ENCODE data around the gene PNPLA3.
A peak's percentile ranks its signal among the peaks of the same experiment; 100 is the strongest.

PNPLA3 gene

DNA sequence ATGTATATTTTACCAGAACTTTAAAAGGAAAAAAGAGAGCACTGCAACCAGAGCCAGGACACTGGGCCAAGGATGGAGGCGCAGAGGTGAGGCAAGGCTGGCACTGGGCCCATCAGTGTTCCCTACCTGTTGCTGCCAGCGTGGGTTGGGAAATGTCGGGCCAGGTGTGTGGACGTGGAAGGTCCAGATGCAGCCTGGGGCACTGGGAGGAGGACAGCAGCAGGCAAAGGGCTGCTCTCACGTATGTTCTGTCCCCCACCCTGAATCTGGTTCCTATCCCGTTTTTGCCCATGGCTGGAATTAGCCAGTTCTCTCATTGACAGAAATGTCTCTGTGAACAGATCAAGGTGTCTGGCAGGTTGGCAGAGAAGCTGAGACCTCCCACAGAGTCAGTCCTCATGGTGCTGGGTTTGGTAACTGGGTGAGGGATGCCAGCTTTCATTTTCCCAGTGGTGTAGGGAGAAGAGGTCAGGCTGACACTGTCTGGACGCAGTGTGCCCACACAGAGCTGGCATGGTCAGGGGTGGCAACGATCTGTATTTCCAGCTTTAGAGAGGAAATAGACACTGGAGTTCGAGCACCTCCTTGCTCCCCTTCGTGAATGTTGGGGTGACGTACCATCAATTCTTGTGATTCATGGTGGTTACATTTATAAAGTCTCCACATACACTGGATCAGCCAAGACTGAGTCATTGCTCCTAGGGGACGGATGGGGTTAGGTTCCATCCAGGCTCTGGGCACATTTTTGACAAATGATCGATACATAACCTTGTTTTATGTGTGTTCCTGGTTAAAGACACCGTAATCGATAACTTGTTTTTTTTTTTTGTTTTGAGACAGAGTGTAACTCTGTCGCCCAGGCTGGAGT is 4.3 kb upstream of the PNPLA3 start:
- DNase-seq (ENCODE audit: low read depth, low spot score) = no peak
- peak overlapping the region; percentile 32 for H3K27ac ChIP-seq

DNA sequence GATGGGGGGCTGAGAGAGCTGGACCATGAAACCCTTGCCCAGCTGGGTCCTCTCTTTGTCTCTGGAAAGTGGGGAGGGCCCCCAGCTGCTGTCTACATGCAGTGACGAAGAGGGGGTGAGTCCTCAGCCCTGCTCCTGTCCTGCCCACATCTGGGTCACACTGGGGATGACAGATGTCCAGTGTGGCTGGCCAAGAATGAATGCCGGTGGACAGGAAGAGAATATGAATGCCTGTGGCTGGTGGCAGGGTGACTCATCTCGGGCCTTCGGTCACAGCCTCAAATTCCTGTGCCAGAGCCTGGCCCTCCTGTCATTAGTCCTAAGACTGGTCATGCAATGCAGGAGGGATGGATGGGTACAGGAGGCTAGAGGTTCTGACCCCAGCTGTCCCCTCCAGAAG is 2.2 kb upstream of the PNPLA3 start:
- no peak for DNase-seq (ENCODE audit: low read depth, low spot score)
- H3K27ac ChIP-seq = no peak overlapping the region

DNA sequence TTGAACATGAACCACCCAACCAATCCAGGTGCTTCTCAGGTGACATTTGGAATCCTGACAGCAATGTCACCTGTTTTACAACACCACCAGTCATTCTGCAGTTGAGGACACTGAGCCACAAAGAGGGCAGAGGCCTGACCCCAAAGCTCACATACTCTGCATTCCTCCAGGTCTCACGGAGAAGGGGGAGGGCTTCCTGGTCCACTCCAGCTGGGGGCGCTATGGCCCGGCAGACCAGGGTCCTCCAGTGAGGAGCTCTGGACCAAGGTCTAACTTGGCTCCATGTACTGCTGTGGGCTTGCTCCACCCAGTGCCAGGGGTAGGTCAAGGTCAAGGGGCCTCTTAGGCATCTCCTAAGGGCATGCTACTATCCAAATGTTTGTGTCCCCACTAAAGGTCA is 1.5 kb upstream of the PNPLA3 start:
- H3K27ac ChIP-seq = no peak overlapping the region
- DNase-seq (ENCODE audit: low read depth, low spot score) = no peak

DNA sequence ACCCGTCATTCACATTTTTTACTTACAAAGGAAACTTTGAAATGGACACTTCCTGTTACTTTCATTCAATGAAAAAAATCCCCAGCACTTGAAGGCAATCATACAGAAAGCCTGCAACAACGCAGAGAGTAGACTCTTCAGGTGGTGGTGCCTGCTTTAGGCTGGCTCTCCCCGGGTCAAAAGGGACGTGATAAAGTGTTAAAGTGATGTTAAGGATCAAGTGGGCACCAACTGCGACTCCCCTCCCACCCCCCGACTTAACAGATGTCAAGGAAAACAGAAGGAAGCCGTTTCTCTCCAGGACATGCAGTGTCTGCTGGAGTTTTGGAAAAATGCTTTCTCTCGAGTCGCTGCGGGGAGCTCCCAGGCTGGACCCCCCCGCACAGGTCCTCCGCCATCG is 414 bp upstream of the PNPLA3 start:
- no peak overlapping the region for H3K27ac ChIP-seq
- DNase-seq (ENCODE audit: low read depth, low spot score) = no peak

DNA sequence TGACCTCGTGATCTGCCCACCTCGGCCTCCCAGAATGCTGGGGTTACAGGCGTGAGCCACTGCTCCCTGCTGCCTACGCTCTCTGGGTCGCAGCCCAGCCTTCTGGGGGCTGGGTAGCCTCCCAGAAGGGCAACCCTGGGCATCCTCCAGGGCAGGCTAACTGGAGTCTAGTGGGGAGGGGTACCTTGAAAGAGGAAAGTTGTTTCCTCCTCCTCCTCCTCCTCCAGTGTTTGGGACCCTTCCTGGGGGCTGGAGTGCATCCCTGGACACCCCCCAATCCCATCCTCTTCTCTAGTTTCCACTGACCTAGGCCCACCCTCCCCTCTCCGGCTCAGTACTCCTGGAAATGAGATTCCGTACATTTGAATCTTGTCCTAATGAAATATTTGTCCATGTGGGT is 1.3 kb downstream of the PNPLA3 start:
- no peak for DNase-seq (ENCODE audit: low read depth, low spot score)
- peak overlapping the region; percentile 21 for H3K27ac ChIP-seq

DNA sequence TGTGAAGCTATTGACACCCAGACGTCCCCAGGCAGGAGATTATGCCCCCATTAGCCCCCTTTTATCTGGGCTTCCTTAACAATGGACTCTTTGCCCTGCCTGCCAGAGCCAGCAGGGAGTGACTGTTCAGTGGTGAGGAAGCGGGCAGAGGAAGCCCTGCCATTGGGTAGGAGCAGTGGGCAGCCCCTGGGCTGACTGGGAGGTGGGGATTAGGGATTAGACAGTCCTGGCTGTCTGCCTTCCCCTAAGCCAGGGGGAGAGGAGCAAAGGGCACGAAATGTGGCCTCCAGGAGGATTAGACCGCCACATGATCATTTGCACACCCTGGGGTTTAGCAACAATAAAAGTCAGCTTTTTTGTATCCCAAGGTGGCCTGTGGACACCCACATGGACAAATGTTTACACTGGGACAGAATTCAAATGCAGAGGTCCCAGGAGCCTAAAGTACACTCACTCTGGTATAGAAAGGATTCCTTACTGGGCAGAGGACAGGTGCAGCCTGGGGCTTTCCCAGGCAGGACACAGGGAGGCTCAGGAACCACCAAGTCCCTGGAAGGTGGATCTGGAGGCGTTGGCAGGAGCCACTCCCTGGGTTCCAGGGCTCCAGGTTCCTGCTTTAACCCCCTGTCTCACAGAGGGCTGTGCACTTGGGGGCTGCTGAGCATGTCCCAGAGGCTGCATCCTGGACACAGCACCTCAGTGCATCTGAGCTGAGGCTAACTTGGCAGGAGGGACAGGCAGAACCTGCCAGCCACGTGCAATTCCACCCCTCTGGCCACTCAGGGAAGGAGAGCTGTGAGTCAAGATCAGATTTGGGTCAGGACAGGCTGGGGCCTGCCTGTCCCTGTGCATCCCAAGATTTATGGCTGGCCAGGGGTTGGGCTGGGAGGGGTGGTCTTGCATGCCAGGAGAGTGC is 2.1 kb downstream of the PNPLA3 start:
- H3K27ac ChIP-seq = peak overlapping the region; percentile 21
- DNase-seq (ENCODE audit: low read depth, low spot score) = peak; percentile 45

DNA sequence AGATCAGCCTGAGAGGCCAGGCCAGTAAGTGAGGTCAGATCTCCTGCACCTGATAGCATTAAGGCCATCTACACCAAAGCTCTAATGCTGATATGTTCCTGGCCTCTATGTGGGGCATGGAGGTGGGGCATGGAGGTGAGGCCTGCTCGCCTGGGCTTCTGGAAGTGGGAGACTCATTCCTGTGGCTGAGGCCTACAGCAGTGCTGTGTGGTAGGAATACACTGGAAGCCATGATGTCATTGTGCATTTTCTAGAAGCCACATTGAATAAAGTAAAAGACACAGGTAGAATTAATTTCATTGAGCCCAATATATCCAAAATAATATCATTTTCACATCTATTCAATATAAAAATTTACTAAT is 2.7 kb downstream of the PNPLA3 start:
- no peak for DNase-seq (ENCODE audit: low read depth, low spot score)
- peak overlapping the region; percentile 21 for H3K27ac ChIP-seq

DNA sequence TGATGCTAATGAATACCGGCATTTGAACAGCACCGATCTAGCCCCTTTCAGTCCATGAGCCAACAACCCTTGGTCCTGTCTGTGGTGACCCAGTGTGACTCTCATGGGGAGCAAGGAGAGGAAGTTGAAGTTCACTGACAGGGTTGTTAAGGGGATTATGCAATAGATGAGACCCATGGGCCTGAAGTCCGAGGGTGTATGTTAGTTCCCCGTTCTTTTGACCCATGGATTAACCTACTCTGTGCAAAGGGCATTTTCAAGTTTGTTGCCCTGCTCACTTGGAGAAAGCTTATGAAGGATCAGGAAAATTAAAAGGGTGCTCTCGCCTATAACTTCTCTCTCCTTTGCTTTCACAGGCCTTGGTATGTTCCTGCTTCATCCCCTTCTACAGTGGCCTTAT is 4.9 kb downstream of the PNPLA3 start:
- no peak for DNase-seq (ENCODE audit: low read depth, low spot score)
- H3K27ac ChIP-seq = no peak overlapping the region

DNA sequence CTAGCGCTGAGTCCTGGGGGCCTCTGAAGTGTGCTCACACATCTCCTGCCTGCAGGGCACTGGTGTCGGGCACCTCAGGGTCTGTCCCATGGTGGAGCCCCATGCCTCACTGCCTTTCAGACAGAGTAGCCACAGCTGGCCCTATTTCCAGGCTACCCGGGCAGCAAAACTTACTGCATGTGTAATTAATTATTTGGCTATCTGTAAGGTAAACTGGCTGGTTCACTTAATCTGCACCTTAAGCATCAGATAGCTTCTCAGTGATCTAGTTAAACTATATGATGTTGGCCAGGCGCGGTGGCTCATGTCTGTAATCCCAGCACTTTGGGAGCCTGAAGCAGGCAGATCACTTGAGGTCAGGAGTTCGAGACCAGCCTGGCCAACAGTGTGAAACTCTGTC is 5.3 kb downstream of the PNPLA3 start:
- no peak for DNase-seq (ENCODE audit: low read depth, low spot score)
- H3K27ac ChIP-seq = no peak overlapping the region

DNA sequence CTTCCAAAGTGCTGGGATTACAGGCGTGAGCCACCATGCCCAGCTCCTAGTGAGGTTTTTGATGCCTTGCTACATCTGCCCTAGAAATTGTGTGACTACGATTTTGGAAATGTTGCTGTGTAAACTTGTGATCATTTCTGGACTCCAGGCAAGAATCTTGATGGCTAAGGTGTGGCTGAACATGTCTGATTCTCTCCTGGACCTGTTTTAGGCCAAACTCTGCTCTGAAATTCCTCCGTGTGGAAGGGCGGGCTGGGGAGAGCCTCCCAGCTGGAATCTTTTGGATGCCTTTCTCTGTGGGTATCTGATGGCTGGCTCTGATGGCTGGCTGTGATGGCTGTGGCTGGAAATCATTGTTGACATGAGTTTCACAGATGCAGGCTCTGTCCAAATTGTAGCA is 8.2 kb downstream of the PNPLA3 start:
- no peak overlapping the region for H3K27ac ChIP-seq
- no peak for DNase-seq (ENCODE audit: low read depth, low spot score)

DNA sequence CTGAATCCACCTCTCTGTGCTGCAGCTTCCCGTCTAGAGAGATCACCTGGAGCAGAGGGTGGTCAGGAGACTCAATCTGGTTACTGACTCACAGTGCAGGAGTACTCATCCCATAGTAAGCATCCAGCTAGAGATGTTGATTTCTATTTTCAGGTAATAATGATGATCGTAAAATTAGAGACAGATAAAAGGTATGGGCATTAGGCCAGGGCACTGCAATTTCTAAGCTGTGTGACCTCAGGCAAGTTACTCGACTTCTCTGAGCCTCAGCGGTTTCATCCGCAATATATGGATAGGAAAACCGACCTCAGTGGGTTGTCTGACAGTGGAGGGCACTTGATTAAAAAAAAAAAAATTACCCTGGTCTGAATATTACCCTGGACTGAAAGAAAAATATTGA is 17.8 kb downstream of the PNPLA3 start:
- no peak for DNase-seq (ENCODE audit: low read depth, low spot score)
- H3K27ac ChIP-seq = no peak overlapping the region

DNA sequence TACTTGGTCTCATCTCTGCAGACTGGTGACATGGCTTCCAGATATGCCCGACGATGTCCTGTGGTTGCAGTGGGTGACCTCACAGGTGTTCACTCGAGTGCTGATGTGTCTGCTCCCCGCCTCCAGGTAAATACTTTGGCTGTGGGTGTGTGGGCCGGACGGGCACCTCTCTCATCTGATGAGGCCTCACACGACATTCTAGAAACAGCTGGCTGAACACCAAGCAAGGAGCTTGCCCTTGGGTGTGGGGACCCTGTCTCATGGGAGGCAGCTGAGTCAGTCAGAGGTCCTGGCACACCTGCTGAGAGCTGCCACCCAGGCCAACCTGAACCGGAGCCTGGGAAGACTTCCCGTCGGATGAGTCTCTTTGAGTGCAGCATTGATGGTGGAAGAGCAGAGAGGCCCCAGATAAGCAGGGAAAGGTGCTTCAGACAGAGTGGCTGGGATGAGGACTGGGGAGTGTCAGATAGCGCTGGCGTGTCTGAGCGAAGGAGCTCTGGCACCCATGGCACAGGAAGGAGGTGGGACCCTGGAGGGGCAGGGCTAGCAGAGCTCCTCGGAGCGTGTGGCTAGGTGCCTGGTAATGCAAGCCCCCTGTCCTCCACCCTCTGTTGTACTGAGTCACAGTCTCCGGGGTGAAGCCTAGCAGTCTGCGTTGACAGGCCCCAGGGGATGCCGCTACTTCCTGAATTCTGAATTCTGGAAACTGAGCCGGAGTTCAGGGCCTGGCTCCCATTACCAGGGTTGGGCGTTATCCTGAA is 21.2 kb downstream of the PNPLA3 start:
- H3K27ac ChIP-seq = no peak overlapping the region
- DNase-seq (ENCODE audit: low read depth, low spot score) = no peak

DNA sequence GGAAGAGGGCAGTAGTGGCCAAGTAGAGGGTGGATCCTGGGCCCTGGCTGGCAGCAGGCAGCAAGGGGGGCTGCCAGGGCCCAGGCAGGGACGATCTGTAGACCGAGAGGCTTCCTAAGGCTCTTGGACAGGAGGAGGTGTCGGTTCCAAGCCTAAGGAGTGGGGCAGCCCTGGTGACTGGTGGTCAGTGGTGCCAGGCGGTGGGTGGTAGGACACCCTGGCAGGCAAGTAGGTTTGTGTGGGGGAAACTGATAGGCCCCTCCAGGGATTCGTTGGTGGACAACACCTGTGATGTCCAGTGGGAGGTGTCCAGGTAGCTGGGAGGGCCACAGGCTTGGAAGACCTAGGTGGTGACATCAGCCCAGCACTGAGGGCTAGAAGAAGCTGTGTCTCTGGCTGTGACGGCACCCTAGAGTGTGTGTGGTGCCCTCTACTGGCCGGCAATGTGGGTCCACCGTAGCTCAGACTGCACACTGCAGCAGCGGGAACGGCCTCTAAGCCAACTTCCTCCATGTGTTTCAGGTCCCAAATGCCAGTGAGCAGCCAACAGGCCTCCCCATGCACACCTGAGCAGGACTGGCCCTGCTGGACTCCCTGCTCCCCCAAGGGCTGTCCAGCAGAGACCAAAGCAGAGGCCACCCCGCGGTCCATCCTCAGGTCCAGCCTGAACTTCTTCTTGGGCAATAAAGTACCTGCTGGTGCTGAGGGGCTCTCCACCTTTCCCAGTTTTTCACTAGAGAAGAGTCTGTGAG is 22.2 kb downstream of the PNPLA3 start:
- no peak overlapping the region for H3K27ac ChIP-seq
- DNase-seq (ENCODE audit: low read depth, low spot score) = no peak

DNA sequence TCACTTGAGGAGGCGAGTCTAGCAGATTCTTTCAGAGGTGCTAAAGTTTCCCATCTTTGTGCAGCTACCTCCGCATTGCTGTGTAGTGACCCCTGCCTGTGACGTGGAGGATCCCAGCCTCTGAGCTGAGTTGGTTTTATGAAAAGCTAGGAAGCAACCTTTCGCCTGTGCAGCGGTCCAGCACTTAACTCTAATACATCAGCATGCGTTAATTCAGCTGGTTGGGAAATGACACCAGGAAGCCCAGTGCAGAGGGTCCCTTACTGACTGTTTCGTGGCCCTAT is 22.7 kb downstream of the PNPLA3 start:
- no peak for DNase-seq (ENCODE audit: low read depth, low spot score)
- H3K27ac ChIP-seq = no peak overlapping the region

DNA sequence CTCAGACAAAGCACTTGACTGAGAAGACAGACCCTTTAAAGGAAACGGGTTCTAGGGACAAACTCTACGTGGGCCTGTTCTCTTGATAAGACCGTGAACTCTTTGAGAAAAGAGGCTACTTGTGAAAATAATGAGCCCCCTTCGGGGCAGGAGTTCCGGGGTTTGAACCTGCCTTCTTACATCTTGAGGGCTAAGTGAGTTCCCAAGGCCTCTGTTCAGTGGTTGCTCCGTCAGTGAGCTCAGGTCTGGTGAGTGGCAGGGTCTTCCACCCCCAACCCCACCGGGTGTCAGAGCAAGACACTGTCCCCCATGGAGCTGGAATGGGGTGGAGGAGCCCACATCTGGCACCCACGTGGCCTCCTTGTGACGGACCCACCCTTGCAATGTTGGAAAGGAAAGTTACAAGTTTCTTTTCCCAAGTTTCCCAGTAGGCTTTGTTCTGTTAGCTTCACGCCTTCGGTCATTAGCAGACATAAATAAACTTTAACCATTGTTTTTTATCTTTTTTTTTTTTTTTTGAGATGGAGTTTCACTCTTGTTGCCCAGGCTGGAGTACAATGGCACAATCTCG is 25.3 kb downstream of the PNPLA3 start:
- DNase-seq (ENCODE audit: low read depth, low spot score) = no peak
- H3K27ac ChIP-seq = no peak overlapping the region

DNA sequence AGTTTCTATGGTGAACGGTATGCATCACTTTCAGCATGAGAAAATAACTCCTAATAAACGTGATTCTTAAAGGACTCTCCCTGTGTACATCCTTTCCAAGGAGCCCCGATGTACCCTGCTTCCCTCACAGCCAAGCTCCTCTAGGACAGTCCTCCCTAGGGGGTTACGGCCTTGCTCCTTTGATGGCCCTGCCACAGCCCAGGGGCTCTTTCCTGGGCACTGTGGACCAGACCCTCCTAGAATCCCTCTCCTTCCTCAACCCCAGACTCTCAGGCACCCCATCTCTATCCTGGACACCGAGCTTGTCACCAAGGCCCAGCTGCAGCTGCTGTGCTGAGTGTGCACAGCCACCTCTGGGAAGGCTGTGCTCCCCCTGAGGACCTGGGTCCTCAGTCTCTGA is 27.8 kb downstream of the PNPLA3 start:
- no peak overlapping the region for H3K27ac ChIP-seq
- no peak for DNase-seq (ENCODE audit: low read depth, low spot score)

DNA sequence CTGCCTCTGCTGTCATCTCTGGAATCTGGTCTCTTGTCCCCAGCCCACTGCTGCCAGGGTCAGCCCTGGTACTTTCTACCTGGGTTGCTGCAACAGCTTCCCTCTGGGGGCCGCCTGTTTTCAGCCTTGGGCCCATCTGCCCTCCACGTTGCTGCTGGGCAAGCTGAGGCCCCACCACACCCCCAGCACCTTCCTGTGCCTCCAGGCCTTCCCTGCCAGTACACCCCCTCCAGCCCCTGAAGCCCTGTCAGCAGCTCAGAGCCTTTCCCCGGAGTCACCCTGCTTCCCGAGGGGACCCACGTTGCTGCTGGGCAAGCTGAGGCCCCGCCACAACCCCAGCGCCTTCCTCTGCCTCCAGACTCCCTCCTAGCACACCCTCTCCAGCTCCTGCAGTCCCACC is 28.4 kb downstream of the PNPLA3 start:
- no peak overlapping the region for H3K27ac ChIP-seq
- no peak for DNase-seq (ENCODE audit: low read depth, low spot score)

DNA sequence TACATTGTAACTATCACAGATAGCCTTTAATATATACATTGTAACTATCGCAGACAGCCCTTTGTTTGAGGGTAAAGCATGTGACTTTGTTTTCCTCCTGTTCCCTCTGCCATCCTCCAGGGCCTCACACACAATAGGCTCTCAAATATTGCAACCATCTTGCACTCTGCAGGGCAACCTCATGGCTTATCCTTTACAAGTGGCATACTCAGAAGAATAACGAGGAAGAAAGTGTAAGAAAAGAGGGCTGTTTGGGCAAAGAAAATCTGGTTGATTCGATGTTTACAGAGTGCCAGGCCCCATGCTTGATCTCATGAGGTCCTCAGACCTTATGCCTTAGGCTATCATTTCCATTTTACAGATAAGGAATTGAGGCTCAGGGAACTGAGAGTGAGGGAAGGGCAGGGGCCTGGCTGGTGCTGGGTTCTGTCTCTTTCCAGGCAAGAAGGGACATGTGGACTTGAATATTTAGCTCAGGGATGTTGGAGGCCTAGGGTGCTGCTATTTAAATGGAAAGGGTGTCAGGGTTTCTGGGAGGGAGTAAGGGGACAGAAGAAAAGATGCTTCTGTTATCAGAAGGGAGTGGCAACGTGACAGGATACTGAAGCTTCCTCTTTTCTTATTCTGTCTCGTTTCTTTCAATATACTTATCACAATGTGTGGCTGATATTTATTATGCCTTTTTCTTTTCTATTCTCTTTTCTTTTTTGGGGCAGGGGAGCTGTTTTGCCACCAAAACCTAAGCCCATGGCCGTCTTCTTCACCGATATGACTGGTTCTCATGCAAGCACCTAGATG is 30.6 kb downstream of the PNPLA3 start:
- no peak overlapping the region for H3K27ac ChIP-seq

More for the DNA sequence above, 30.6 kb downstream of the PNPLA3 start:
- DNase-seq (ENCODE audit: low read depth, low spot score) = no peak

Data from epithelial cell of prostate (primary cell).